HL-60 (cell line): ENCODE measurements around the gene BMP15.

Experiments used
- CTCF ChIP-seq: IDR thresholded peaks from one replicate; pipeline ENCODE4 v1.5.1; 2011; ENCODE audit warnings: low read length, control low read depth, inconsistent platforms; ENCODE audit not compliant: insufficient read depth
- GABPA ChIP-seq: IDR thresholded peaks from 2 replicates; pipeline ENCODE4 v1.6.1; 2012; ENCODE audit warnings: low read depth
- POLR2AphosphoS5 ChIP-seq: IDR thresholded peaks from 2 replicates; pipeline ENCODE4 v1.6.1; 2012; ENCODE audit warnings: low read depth
- REST ChIP-seq: IDR thresholded peaks from 2 replicates; pipeline ENCODE4 v1.6.1; 2012; ENCODE audit warnings: low read depth; ENCODE audit not compliant: insufficient replicate concordance

GRCh38 chrX:50963842-50964241 is 53.3 kb downstream of the BMP15 start:
- TF ChIP-seq CTCF (no peak), POLR2AphosphoS5 (no peak), GABPA (no peak), REST (no peak)
